K562 (cell line): ENCODE results near the gene DNASE1L1. TPM values are rescaled to one million over a fixed set of nuclear protein-coding genes. Genes with fewer than 3 reads are reported as not detected.

ENCODE experiments used
- ARID1B ChIP-seq: fragments of 450-650 bp; IDR thresholded peaks from 2 replicates; pipeline ENCODE4 v1.6.1; 2016; ENCODE audit warnings: antibody characterized with exemption, mild to moderate bottlenecking, inconsistent platforms
- CREB1 ChIP-seq, 2 experiments: sonication (generic) in 1 of 2; formaldehyde crosslinking in 1 of 2; IDR thresholded peaks; 2 replicates each; pipeline versions ENCODE4 v1.6.1 to v1.8.0; 2012 to 2022; ENCODE audit warnings: inconsistent platforms in 1 of 2, mild to moderate bottlenecking in 1 of 2, missing genetic modification reagents in 1 of 2, moderate library complexity in 1 of 2
- EGR1 ChIP-seq: fragments of 450-650 bp; conservative IDR thresholded peaks from 2 replicates; pipeline ENCODE4 v1.6.1; 2017; ENCODE audit warnings: mild to moderate bottlenecking
- HCFC1 ChIP-seq: IDR thresholded peaks from 2 replicates; pipeline ENCODE4 v1.6.1; 2012; ENCODE audit warnings: low read depth, low read length, improper control_type of control experiment
- KLF1 ChIP-seq: fragments of 450-650 bp; IDR thresholded peaks from 2 replicates; pipeline ENCODE4 v1.6.1; 2016; ENCODE audit warnings: missing genetic modification characterization, missing compliant biosample characterization
- NCOR1 ChIP-seq: fragments of 450-650 bp; IDR thresholded peaks from 2 replicates; pipeline ENCODE4 v1.6.1; 2016; ENCODE audit warnings: mild to moderate bottlenecking, moderate library complexity
- NONO ChIP-seq, 2 experiments: fragments of 200-400 bp in 1 of 2; fragments of 450-650 bp in 1 of 2; formaldehyde crosslinking in 1 of 2; IDR thresholded peaks; 2 replicates each; pipeline ENCODE4 v1.6.1; 2017; ENCODE audit warnings: low read depth in 2 of 2, mild to moderate bottlenecking in 2 of 2, moderate library complexity in 2 of 2, low read length in 1 of 2
- OTX1 ChIP-seq: fragments of 450-650 bp; formaldehyde crosslinking; IDR thresholded peaks from 2 replicates; pipeline ENCODE4 v1.4.0; 2022; ENCODE audit warnings: mild to moderate bottlenecking
- ZNF146 ChIP-seq: IDR thresholded peaks from one replicate; pipeline ENCODE4 v1.6.1; 2018; ENCODE audit warnings: missing compliant biosample characterization; ENCODE audit not compliant: unreplicated experiment
- ZNF311 ChIP-seq: fragments of 250-450 bp; sonication (Bioruptor Pico); IDR thresholded peaks from 2 replicates; pipeline ENCODE4 v1.4.0; 2020; ENCODE audit warnings: mild to moderate bottlenecking, moderate library complexity
- ZSCAN29 ChIP-seq: fragments of 450-650 bp; IDR thresholded peaks from 2 replicates; pipeline ENCODE4 v1.6.1; 2017
- polyA plus RNA-seq, 8 experiments: library from polyadenylated mRNA; depleted of rRNA in 4 of 8; stranded (reverse) in 5 of 8; unstranded in 3 of 8; fragments of >200 nt; fragmentation: Nextera tagmentation in 2 of 8; fragmentation: Illumina TruSeq in 1 of 8; extraction: Ambion mirVana in 2 of 8; extraction: Trizol in 1 of 8; gene quantifications; 2 replicates each; pipeline versions ENCODE4 v1.2.1 to v1.2.3, GENCODE V29; 2011 to 2014; ENCODE audit warnings: inconsistent platforms in 1 of 8, missing spikeins in 1 of 8
- total RNA-seq, 7 experiments: library from RNA; depleted of rRNA in 6 of 7; stranded (reverse); fragments of >200 nt in 6 of 7; fragmentation: Illumina TruSeq in 2 of 7; extraction: Trizol in 2 of 7; gene quantifications; 2 replicates each; pipeline versions ENCODE4 v1.2.1 to v1.2.3, GENCODE V29; 2011 to 2021; ENCODE audit warnings: low replicate concordance in 1 of 7
- TF ChIP-seq, protein P1 (sequence below): fragments of 450-650 bp; IDR thresholded peaks from 2 replicates; pipeline ENCODE4 v1.6.1; 2016

DNASE1L1 gene
- total and polyA plus RNA-seq, 9 of the 15 experiments (the other 6 are each of a cell fraction or from before 2014, with no cell fraction given): 0.73 to 12.6 (median 7.9) TPM

DNA sequence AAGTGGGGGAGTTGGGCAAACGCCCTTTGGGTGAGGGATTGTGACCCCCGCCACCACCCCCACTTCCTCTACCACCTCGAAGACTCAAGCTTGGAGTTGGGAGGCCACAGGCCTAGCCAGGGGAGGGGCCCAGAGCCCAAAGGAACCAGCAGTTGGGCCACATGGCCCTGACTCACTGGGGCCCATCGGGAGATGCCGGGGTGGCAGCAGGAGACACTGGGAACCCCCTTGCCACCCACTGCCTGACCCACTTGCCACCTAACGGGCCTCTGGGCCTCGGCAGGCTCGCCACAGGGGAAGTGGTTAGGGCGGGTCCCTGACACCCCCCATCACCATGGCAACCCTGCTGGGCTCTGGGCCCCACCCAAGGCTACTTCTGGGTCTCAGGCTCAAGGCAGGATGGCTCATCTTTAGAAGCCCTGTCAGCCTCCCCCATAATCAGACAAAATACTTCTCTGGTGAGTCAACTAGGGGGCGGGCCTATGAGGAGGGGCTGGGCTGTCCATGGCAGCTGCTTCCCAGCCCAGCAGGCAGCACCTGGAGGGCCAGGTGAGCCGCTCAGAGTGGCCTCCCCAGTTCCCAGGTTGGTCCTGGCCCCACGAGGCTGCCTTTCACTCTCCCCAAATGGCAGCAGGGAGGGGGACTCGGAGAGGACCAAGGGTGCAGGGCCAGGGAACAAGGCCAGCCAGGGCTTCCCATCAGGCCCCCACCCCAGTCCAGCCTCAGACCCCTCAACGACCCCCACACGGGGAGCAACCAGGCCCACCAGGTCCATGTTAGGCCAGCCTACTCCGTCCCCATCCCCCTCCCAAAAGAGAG, 40.2 kb downstream of the DNASE1L1 start (continued):
- no peak for TF ChIP-seq OTX1 (CRISPR knock-in tag)
- peak; percentile 50 for TF ChIP-seq EGR1
- TF ChIP-seq KLF1: peak; percentile 85; the same call in 1 of the 2 replicates
- TF ChIP-seq NCOR1: peak; percentile 35; the same call in 1 of the 2 replicates
- no peak for TF ChIP-seq ZNF146 (CRISPR knock-in tag)
- TF ChIP-seq ZNF311 (CRISPR knock-in tag): no peak
- TF ChIP-seq NONO (IDR thresholded peaks at IDR 0.05; ENCODE audit: low read depth in 2 of 2, low read length in 1 of 2): no peak
- TF ChIP-seq ZSCAN29: no peak
- TF ChIP-seq, protein P1, sequence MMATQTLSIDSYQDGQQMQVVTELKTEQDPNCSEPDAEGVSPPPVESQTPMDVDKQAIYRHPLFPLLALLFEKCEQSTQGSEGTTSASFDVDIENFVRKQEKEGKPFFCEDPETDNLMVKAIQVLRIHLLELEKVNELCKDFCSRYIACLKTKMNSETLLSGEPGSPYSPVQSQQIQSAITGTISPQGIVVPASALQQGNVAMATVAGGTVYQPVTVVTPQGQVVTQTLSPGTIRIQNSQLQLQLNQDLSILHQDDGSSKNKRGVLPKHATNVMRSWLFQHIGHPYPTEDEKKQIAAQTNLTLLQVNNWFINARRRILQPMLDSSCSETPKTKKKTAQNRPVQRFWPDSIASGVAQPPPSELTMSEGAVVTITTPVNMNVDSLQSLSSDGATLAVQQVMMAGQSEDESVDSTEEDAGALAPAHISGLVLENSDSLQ: peak; percentile 84
- TF ChIP-seq HCFC1: no peak
- TF ChIP-seq CREB1 (IDR thresholded peaks at IDR 0.05): no peak
- no peak for TF ChIP-seq CREB1 (CRISPR knock-in tag; IDR thresholded peaks at IDR 0.05)
- TF ChIP-seq ARID1B: peak; percentile 62
